Stimulated activated CD4-positive, alpha-beta T cell treated with anti-CD3 and anti-CD28 coated beads, TNF-alpha, amount 100 ng/mL, for 48 hours (primary cell): ENCODE results near the gene KBTBD13.
A peak's percentile ranks its signal among the peaks of the same experiment; 100 is the strongest.

Experiments
- DNase-seq, 3 donors: peaks; one replicate each; pipeline ENCODE4 v3.0.0-alpha.2; 2020; ENCODE audit warnings: low read depth in 3 of 3

Gene KBTBD13

GRCh38 chr15:65051266-65051665, 25.3 kb upstream of the KBTBD13 start:
- DNase-seq, result no peak

- no peak for DNase-seq
Observed at GRCh38 chr15:65052956-65053355, 23.6 kb upstream of the KBTBD13 start.

- DNase-seq, result peak in 1 of 3 donors; percentile 52
Observed at GRCh38 chr15:65054333-65055200, 22.0 kb upstream of the KBTBD13 start.

- no peak for DNase-seq
Observed at GRCh38 chr15:65055201-65055870, 21.2 kb upstream of the KBTBD13 start.

GRCh38 chr15:65056106-65056505, 20.4 kb upstream of the KBTBD13 start:
- no peak for DNase-seq

- no peak for DNase-seq
Observed at GRCh38 chr15:65056868-65057548, 19.5 kb upstream of the KBTBD13 start.

- DNase-seq, result no peak
Observed at GRCh38 chr15:65057549-65057940, 19.0 kb upstream of the KBTBD13 start.

GRCh38 chr15:65058394-65059368, 17.9 kb upstream of the KBTBD13 start:
- no peak for DNase-seq

- no peak for DNase-seq
Observed at GRCh38 chr15:65059369-65059750, 17.2 kb upstream of the KBTBD13 start.

GRCh38 chr15:65059931-65060596, 16.5 kb upstream of the KBTBD13 start:
- DNase-seq, result no peak

- no peak for DNase-seq
Observed at GRCh38 chr15:65060641-65061397, 15.7 kb upstream of the KBTBD13 start.

- no peak for DNase-seq
Observed at GRCh38 chr15:65062061-65062460, 14.5 kb upstream of the KBTBD13 start.

- DNase-seq, result no peak
Observed at GRCh38 chr15:65062726-65063125, 13.8 kb upstream of the KBTBD13 start.

- DNase-seq, result no peak
Observed at GRCh38 chr15:65066001-65066634, 10.4 kb upstream of the KBTBD13 start.

GRCh38 chr15:65066635-65067316, 9.8 kb upstream of the KBTBD13 start:
- DNase-seq, result no peak

- no peak for DNase-seq
Observed at GRCh38 chr15:65067317-65067644, 9.3 kb upstream of the KBTBD13 start.

- no peak for DNase-seq
Observed at GRCh38 chr15:65067645-65068402, 8.7 kb upstream of the KBTBD13 start, which contains the start of gene RASL12. RASL12 (minus strand) TSS chr15:65067991; CDS start chr15:65067835, 156 bp downstream.

GRCh38 chr15:65068403-65068788, 8.2 kb upstream of the KBTBD13 start:
- no peak for DNase-seq
